ENCODE data around the gene VGLL4. TPM values are rescaled to one million over a fixed set of nuclear protein-coding genes. Genes with fewer than 3 reads are reported as not detected.
A peak's percentile ranks its signal among the peaks of the same experiment; 100 is the strongest.

VGLL4 gene
- total and polyA plus RNA-seq, 2 of the 4 experiments (the other 2 are of a cell fraction) = 26.2 to 35.4 TPM

GRCh38 chr3:11610700-11611275 lies 32.9 kb downstream of the VGLL4 start:
- no peaks in the 10 kb centered on the region for H3K9me3 ChIP-seq (ENCODE audit: control insufficient read depth, insufficient read depth, low read length)
- peak overlapping the region; percentile 56 for H2BK5ac ChIP-seq (ENCODE audit: low read depth, low read length, poor library complexity, severe bottlenecking)
- peak overlapping the region; percentile 76; the same call in 1 of the 2 replicates for H3K4ac ChIP-seq (ENCODE audit: low read depth, low read length)
- peaks cover 45% of the 10 kb centered on the region for H3K4me1 ChIP-seq (ENCODE audit: control insufficient read depth, insufficient read depth, low read length)
- H3K18ac ChIP-seq (ENCODE audit: low read depth, low read length) = no peak overlapping the region
- H3K56ac ChIP-seq (ENCODE audit: extremely low read depth, insufficient read depth, low read length) = no peak overlapping the region
- peaks cover 8% of the 10 kb centered on the region for H3K36me3 ChIP-seq (ENCODE audit: control insufficient read depth, insufficient read depth, low read length)
- no peak overlapping the region for H4K5ac ChIP-seq (ENCODE audit: low read depth, low read length)
- peak overlapping the region; percentile 10 for H3K23ac ChIP-seq (ENCODE audit: low read depth, low read length)
- H4K8ac ChIP-seq (ENCODE audit: low read depth in 2 of 2, low read length in 2 of 2) = peak overlapping the region in 1 of 2 experiments; percentile 60; a peak in 1 of 4 replicates
- intact Hi-C loops (cut with micrococcal nuclease) = no loop called here
- peaks cover 29% of the 10 kb centered on the region for H3K9me1 ChIP-seq (ENCODE audit: insufficient read depth, low read length)
- no peaks in the 10 kb centered on the region for H3K27me3 ChIP-seq (ENCODE audit: control insufficient read depth, insufficient read depth, low read length)
- in situ Hi-C loops (cut with MboI; ENCODE audit: low sequenced_read_pairs) = no loop called here
- BruUV-seq (replicated peaks) = no TSS peak
- DNase-seq = no peak
- CTCF ChIA-PET = no interaction called here
- H3K9ac ChIP-seq (ENCODE audit: low read depth, low read length) = no peak overlapping the region
- H2BK120ac ChIP-seq (ENCODE audit: low read depth, low read length) = no peak overlapping the region
- H2BK15ac ChIP-seq (ENCODE audit: low read depth, low read length) = no peak overlapping the region
- no CpG with 5 or more reads among the region's 8 CpGs for WGBS, 2 experiments (ENCODE audit: extremely low coverage in 2 of 2, insufficient read length in 1 of 2)
- H2AK9ac ChIP-seq (replicated peaks; ENCODE audit: low read depth, low read length, poor library complexity) = no peak overlapping the region
- H4K91ac ChIP-seq (ENCODE audit: insufficient read depth, low read depth, low read length) = 0 out of 2 replicates have a peak overlapping the region, but pooled peaks have one; percentile 58
- peaks cover 10 to 82% of the 10 kb centered on the region in 2 experiments for H3K79me1 ChIP-seq (ENCODE audit: low read depth in 1 of 2, low read length in 2 of 2)
- H3K4me2 ChIP-seq (ENCODE audit: low read depth, low read length) = peak overlapping the region; percentile 74; the same call in 1 of the 2 replicates
- H3K14ac ChIP-seq (replicated peaks; ENCODE audit: low read depth, low read length) = 0 out of 2 replicates have a peak overlapping the region, but pooled peaks have one; percentile 44
- H3K4me3 ChIP-seq (ENCODE audit: insufficient read depth, low read depth, low read length) = no peak overlapping the region
- peak overlapping the region; percentile 26; the same call in 1 of the 2 replicates for H2BK20ac ChIP-seq (ENCODE audit: low read depth, low read length)
- TF ChIP-seq SMC3 (IDR thresholded peaks at IDR 0.05; ENCODE audit: low read depth, low read length) = no peak
- dilution Hi-C loops (cut with HindIII; ENCODE audit: low sequenced_read_pairs, unreplicated experiment) = no loop called here
- H4K20me1 ChIP-seq (ENCODE audit: insufficient read depth, low read length) = peaks cover 65% of the 10 kb centered on the region
- H2AK5ac ChIP-seq (ENCODE audit: low read depth, low read length) = no peak overlapping the region
- H3K27ac ChIP-seq (ENCODE audit: insufficient read depth, low read length) = peak overlapping the region; percentile 0; the same call in 1 of the 2 replicates
- no peak for ATAC-seq (ENCODE audit: low read depth)
- POLR2A ChIA-PET (ENCODE audit: unreplicated experiment) = no interaction called here
- H2AFZ ChIP-seq (replicated peaks; ENCODE audit: low read length, poor library complexity) = no peak overlapping the region

Data from IMR-90 (cell line).